Measurements from ENCODE around the gene WBP4. TPM values are rescaled to one million over a fixed set of nuclear protein-coding genes. Genes with fewer than 3 reads are reported as not detected.

WBP4 gene
- total RNA-seq, 1 experiment from 2014 or later = 16.5 TPM

Other genes starting within 250 kb of the WBP4 start
- gene ELF1, start 42.2 kb upstream of the WBP4 start, total RNA-seq (2014; rRNA removed; shearing (Covaris generic)) = 6.7 and 9.0 TPM in 2 replicates
- 10.6 and 13.2 TPM in 2 replicates for gene KBTBD6, start 71.3 kb downstream of the WBP4 start, total RNA-seq (2014; rRNA removed; shearing (Covaris generic))
- gene KBTBD7, start 133.1 kb downstream of the WBP4 start, total RNA-seq (2014; rRNA removed; shearing (Covaris generic)) = 7.5 and 7.9 TPM in 2 replicates
- 8.2 and 14.4 TPM in 2 replicates for gene MTRF1, start 202.1 kb downstream of the WBP4 start, total RNA-seq (2014; rRNA removed; shearing (Covaris generic))
- 8.9 and 13.8 TPM in 2 replicates for gene NAA16, start 249.8 kb downstream of the WBP4 start, total RNA-seq (2014; rRNA removed; shearing (Covaris generic))